ENCODE data around the gene MIPEP.

The MIPEP gene

DNA sequence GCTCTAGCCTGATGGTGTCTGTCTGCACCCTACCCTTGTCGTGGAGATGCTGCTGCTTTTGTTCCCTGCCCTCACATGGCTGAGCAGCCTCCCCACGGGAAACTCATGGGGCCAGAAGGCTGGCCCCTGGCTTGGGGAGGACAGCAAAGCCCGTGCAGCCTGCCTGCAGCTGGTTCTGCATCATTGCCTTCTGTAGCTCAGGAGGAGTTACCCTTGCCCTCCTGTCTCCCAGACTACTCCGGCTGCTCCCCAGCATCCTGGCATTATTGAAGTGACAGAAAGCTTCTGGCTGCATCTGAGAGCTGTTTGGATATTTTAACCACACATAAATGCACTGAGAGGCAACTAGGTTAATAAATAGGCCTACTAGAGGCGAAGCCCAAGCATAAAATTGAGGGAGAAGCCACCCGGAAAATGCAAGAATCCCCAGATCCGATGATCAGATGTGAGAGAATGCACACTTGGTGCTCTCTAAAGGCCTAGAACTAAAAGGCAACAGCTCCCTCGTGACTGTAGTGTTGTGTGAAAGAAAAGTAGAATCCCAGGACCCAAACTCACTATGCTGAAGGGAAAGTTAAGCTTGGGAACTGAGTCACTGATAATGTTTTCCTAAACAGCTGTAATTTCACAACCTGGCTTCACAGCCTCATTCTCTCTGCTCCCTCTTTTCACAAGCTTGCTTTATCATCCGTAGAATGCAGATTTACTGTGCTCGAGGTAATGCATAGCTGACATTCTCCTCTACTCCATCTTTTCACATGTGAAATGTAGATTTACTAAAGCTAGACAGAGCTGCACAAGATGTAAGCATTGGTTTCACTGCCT is 208.1 kb downstream of the MIPEP start:
- no peak for DNase-seq (ENCODE audit: low read depth)
